Activated naive CD8-positive, alpha-beta T cell (primary cell): ENCODE data around the gene LHCGR.

Source experiments
- H3K27ac Mint-ChIP-seq: one replicate; pipeline ENCODE4 v1.8.0; 2021; ENCODE audit warnings: mixed read lengths
- H3K27me3 Mint-ChIP-seq: one replicate; pipeline ENCODE4 v1.8.0; 2021; ENCODE audit warnings: mixed read lengths
- H3K36me3 Mint-ChIP-seq: one replicate; pipeline ENCODE4 v1.8.0; 2021; ENCODE audit warnings: mixed read lengths
- H3K4me1 Mint-ChIP-seq: one replicate; pipeline ENCODE4 v1.8.0; 2021; ENCODE audit warnings: low read depth, mixed read lengths
- H3K4me3 Mint-ChIP-seq: one replicate; pipeline ENCODE4 v1.8.0; 2021; ENCODE audit warnings: mild to moderate bottlenecking, mixed read lengths
- H3K9me3 Mint-ChIP-seq: one replicate; pipeline ENCODE4 v1.8.0; 2021; ENCODE audit warnings: low read depth, mixed read lengths

The LHCGR gene

GRCh38 chr2:48755473-48755872 is at the start of gene LHCGR:
LHCGR (minus strand) TSS chr2:48755724; CDS start chr2:48755671, 53 bp downstream.
- Mint-ChIP-seq H3K4me3 (no peak within 1 kb of the TSS), H3K27ac (no peak within 1 kb of the TSS), H3K9me3 (peaks cover 6% of the 10 kb centered on the region), H3K36me3 (no peaks in the 10 kb centered on the region), H3K4me1 (no peaks in the 10 kb centered on the region), H3K27me3 (peaks cover 14% of the 10 kb centered on the region)

DNA sequence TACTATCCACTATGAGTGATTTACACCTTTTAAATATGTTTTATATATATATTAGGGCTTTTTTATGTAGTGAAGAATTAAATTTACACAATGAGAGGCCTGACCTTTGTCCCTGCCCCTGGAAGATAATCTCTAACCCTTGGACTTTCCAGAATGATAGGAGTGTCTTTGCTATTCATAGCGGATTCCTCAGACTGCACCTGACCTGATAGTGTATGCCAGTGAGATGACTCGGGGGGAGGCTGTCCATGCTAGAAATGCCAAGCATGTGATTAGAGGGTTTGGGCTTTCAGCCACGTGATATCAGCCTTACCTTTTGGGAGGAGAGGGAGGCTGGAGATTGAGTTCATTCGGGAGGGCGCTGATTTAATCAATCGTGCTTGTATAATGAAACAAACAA is 44.1 kb upstream of the LHCGR start:
- Mint-ChIP-seq H3K4me1 (no peaks in the 10 kb centered on the region), H3K9me3 (no peaks in the 10 kb centered on the region), H3K4me3 (no peak overlapping the region), H3K36me3 (no peaks in the 10 kb centered on the region), H3K27ac (no peak overlapping the region), H3K27me3 (peaks cover 4% of the 10 kb centered on the region)

DNA sequence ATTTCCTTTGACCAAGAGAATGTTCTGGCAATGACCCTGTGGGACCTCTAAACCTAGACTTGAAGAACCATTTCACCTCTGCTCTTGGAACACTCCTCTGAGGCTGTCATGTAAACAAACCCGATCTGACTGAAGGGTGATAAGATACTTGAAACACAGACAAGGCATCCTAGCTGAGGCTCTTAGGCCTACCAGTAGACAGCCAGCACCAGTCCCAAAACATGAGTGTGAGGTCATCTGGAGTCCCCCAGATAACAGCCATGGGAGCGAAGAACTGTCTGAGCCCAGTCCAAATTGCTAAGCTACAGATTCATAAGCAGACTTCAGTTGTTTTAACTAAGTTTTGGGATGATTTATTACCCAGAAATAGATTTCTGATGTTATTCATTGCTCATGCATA is 39.5 kb upstream of the LHCGR start:
- Mint-ChIP-seq H3K9me3 (no peaks in the 10 kb centered on the region), H3K27ac (no peak overlapping the region), H3K27me3 (peaks cover 3% of the 10 kb centered on the region), H3K4me3 (no peak overlapping the region), H3K36me3 (no peaks in the 10 kb centered on the region), H3K4me1 (no peaks in the 10 kb centered on the region)

- H3K4me3 Mint-ChIP-seq = no peak overlapping the region
- no peaks in the 10 kb centered on the region for H3K36me3 Mint-ChIP-seq
- no peak overlapping the region for H3K27ac Mint-ChIP-seq
- peaks cover 3% of the 10 kb centered on the region for H3K27me3 Mint-ChIP-seq
- H3K9me3 Mint-ChIP-seq = no peaks in the 10 kb centered on the region
- H3K4me1 Mint-ChIP-seq = no peaks in the 10 kb centered on the region
These were observed 38.1 kb upstream of the LHCGR start for GRCh38 chr2:48793671-48794070.

DNA sequence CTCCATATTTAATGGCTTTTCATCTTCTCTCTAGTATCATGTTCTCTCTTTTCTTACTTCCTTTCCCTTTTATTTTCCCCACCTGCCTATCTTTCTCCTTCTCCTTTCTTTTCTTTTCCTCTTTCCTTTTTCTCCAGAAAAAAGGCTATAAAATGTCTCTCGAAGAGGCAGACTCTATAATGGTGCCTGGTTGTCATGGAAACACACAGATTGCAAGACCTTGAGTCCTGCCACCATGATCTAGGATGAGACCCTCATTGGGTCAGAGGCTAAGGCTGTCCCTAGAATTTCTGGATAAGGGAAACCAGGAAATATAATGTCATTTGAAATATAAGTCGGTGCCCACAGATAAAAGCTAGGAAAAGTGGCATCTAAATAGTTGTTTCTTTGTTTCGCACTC is 36.5 kb upstream of the LHCGR start:
- H3K9me3 Mint-ChIP-seq = no peaks in the 10 kb centered on the region
- H3K27me3 Mint-ChIP-seq = peaks cover 1% of the 10 kb centered on the region
- H3K36me3 Mint-ChIP-seq = no peaks in the 10 kb centered on the region
- no peak overlapping the region for H3K4me3 Mint-ChIP-seq
- no peak overlapping the region for H3K27ac Mint-ChIP-seq
- no peaks in the 10 kb centered on the region for H3K4me1 Mint-ChIP-seq

DNA sequence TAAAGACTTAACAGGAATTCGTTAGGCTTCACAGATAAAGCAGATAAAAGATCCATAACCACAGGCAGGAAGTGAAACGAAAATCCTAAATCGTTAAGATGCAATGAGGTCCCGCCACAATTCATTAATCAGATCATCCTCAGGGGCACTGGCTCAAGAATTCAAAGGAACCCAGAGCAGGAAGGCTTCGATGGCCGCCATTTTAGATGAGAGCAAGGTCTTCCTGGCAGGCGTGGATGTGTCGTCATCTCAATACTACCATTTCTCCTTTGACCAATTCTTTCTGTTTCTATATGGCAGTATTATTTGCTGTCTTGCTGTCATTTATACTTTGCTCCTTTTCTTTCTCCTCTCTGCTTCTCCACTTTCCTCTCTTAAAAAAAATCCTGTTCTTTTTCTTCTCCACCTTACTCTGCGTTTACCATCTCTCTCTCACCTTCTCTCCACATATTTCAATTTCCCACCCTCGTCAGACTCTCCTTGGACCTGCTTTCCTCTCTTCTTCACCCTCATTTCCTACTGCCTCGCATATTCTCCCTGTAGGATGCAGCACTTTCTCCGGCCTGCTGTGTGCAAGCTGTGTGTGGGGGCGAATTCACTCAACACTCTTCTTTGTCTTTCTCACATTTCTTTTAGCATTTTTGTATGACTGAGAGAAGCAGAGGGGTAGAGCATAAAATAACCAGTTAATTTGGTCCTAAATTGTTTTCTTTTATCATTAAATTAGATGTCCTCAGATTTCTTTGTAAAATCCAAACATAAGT is 35.1 kb upstream of the LHCGR start:
- no peaks in the 10 kb centered on the region for H3K9me3 Mint-ChIP-seq
- H3K27me3 Mint-ChIP-seq = peaks cover 1% of the 10 kb centered on the region
- H3K4me3 Mint-ChIP-seq = no peak overlapping the region
- H3K36me3 Mint-ChIP-seq = no peaks in the 10 kb centered on the region
- no peak overlapping the region for H3K27ac Mint-ChIP-seq
- no peaks in the 10 kb centered on the region for H3K4me1 Mint-ChIP-seq

- Mint-ChIP-seq H3K36me3 (no peaks in the 10 kb centered on the region), H3K27me3 (peaks cover 1% of the 10 kb centered on the region), H3K9me3 (no peaks in the 10 kb centered on the region), H3K27ac (no peak overlapping the region), H3K4me3 (no peak overlapping the region), H3K4me1 (no peaks in the 10 kb centered on the region)
These were observed 32.1 kb upstream of the LHCGR start for GRCh38 chr2:48787580-48787979.

GRCh38 chr2:48781366-48781765 is 25.8 kb upstream of the LHCGR start:
- Mint-ChIP-seq H3K9me3 (no peaks in the 10 kb centered on the region), H3K27ac (no peak overlapping the region)

GRCh38 chr2:48779019-48779716 is 23.6 kb upstream of the LHCGR start:
- Mint-ChIP-seq H3K27ac (no peak overlapping the region), H3K27me3 (peaks cover 3% of the 10 kb centered on the region), H3K36me3 (no peaks in the 10 kb centered on the region), H3K4me1 (no peaks in the 10 kb centered on the region), H3K9me3 (no peaks in the 10 kb centered on the region), H3K4me3 (no peak overlapping the region)

More at GRCh38 chr2:48781366-48781765, 25.8 kb upstream of the LHCGR start:
- Mint-ChIP-seq H3K4me3 (no peak overlapping the region), H3K4me1 (no peaks in the 10 kb centered on the region), H3K36me3 (no peaks in the 10 kb centered on the region), H3K27me3 (peaks cover 1% of the 10 kb centered on the region)

- H3K4me3 Mint-ChIP-seq = no peak overlapping the region
- H3K4me1 Mint-ChIP-seq = no peaks in the 10 kb centered on the region
- peaks cover 6% of the 10 kb centered on the region for H3K27me3 Mint-ChIP-seq
- no peaks in the 10 kb centered on the region for H3K36me3 Mint-ChIP-seq
- H3K9me3 Mint-ChIP-seq = no peaks in the 10 kb centered on the region
- no peak overlapping the region for H3K27ac Mint-ChIP-seq
These were observed 18.7 kb upstream of the LHCGR start for GRCh38 chr2:48774251-48774650.

DNA sequence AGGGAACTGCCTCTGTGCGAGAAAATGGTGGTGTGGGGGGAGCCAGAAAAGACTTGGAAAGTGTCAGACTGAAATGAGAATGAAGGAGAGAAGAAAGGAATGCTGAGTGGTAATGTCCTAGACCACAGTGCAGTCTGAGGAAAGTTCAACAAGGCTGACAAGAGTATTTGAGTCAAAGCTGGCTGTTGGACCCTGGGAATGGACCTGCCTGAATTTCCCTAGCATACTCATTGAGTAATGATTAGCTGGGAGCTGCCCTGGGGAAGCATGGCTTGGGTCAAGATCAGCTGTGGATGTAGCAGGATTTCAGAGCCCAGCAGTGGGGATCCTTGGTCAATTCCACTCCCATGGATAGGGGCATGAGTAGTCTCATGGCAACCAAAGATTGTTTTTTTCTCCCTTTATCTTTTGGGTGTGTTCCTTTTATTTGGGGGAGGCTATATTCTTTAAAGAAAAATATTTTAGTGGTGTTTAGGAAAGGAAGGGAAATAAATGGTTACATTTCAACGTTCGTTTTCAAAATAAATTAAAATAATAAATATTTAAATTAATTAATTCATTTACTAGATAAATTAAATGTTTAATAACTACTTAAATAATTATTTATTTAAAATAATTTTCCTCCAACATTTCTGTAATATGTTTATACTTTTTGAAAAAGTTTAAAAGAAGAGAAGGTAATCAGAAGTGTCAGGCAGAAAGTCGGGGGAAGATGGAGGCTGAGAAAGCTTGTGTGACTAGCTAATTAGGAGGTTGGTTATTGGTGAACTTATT is 15.9 kb upstream of the LHCGR start:
- Mint-ChIP-seq H3K9me3 (no peaks in the 10 kb centered on the region), H3K36me3 (no peaks in the 10 kb centered on the region), H3K4me1 (no peaks in the 10 kb centered on the region), H3K27me3 (peaks cover 11% of the 10 kb centered on the region), H3K27ac (no peak overlapping the region), H3K4me3 (no peak overlapping the region)

GRCh38 chr2:48770181-48770580 is 14.7 kb upstream of the LHCGR start:
- Mint-ChIP-seq H3K4me3 (no peak overlapping the region), H3K27me3 (peaks cover 10% of the 10 kb centered on the region), H3K9me3 (no peaks in the 10 kb centered on the region), H3K36me3 (no peaks in the 10 kb centered on the region), H3K27ac (no peak overlapping the region), H3K4me1 (no peaks in the 10 kb centered on the region)

DNA sequence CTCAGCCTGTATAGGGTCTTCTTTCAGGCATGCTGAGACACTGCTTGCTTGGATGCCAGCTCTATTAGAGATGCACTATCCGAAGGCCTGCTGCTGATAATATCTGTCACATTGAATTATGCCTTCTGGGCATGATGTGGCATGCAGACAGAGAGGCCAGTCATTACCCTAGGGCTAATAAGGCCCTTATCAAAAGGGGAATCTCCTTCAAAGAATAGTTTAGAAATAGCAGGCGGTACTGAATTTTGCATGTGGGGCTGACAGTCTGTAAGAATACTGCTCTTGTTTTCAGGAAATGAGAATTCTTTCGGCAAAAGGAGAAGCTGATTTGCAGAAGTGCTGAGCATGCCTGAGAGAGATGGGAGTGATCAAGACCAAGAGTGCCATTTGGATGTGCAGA is 13.1 kb upstream of the LHCGR start:
- no peak overlapping the region for H3K4me3 Mint-ChIP-seq
- H3K36me3 Mint-ChIP-seq = no peaks in the 10 kb centered on the region
- peaks cover 7% of the 10 kb centered on the region for H3K27me3 Mint-ChIP-seq
- H3K4me1 Mint-ChIP-seq = no peaks in the 10 kb centered on the region
- H3K27ac Mint-ChIP-seq = no peak overlapping the region
- peaks cover 5% of the 10 kb centered on the region for H3K9me3 Mint-ChIP-seq

DNA sequence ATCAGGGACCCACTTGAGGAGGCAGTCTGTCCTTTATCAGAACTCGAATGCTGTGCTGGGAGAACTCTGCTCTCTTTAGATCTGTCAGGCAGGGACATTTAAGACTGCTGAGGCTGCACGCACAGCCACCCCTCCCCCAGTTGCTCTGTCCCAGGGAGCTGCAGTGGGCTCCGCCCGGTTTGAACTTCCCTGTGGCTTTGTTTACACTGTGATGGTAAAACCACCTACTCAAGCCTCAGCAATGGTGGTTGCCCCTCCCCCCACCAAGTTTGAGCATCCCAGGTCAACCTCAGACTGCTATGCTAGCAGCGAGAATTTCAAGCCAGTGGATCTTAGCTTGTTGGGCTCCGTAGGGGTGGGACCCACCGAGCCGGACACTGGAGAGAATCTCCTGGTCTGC is 11.8 kb upstream of the LHCGR start:
- Mint-ChIP-seq H3K27ac (no peak overlapping the region), H3K36me3 (no peaks in the 10 kb centered on the region), H3K4me3 (no peak overlapping the region), H3K4me1 (no peaks in the 10 kb centered on the region), H3K9me3 (peaks cover 8% of the 10 kb centered on the region), H3K27me3 (peaks cover 7% of the 10 kb centered on the region)

DNA sequence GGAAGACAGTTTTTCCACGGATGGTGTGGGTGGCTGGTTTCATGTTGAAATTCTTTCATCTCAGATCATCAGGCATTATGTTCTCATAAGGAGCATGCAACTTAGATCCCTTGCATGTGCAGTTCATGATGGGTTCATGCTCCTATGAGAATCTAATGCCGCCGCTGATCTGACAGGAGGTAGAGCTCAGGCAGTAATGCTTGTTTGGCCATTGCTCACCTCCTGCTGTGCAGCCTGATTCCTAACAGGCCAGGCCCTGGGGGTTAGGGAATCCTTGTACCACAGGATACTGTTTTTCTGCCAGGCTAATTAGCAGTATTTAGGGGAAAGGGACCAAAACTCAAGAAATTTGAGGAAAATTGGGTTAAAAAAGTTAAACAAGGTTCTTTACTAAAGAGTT is 5.3 kb upstream of the LHCGR start:
- Mint-ChIP-seq H3K27me3 (peaks cover 11% of the 10 kb centered on the region), H3K27ac (no peak overlapping the region), H3K4me3 (no peak overlapping the region), H3K9me3 (peaks cover 14% of the 10 kb centered on the region), H3K36me3 (peaks cover 3% of the 10 kb centered on the region), H3K4me1 (no peaks in the 10 kb centered on the region)
